NCI-H1930 (cell line): ENCODE data around the gene CROCC.
"Not testable (repeated sequence)": the region's sequence is repeated elsewhere in the genome, so short reads cannot be mapped to it uniquely, and the experiment has no call there.

Experiments used
- DNase-seq, 2 experiments: peaks; one replicate each; lab custom pipeline; 2025; lab: John Stamatoyannopoulos, UW

Gene CROCC, protein sequence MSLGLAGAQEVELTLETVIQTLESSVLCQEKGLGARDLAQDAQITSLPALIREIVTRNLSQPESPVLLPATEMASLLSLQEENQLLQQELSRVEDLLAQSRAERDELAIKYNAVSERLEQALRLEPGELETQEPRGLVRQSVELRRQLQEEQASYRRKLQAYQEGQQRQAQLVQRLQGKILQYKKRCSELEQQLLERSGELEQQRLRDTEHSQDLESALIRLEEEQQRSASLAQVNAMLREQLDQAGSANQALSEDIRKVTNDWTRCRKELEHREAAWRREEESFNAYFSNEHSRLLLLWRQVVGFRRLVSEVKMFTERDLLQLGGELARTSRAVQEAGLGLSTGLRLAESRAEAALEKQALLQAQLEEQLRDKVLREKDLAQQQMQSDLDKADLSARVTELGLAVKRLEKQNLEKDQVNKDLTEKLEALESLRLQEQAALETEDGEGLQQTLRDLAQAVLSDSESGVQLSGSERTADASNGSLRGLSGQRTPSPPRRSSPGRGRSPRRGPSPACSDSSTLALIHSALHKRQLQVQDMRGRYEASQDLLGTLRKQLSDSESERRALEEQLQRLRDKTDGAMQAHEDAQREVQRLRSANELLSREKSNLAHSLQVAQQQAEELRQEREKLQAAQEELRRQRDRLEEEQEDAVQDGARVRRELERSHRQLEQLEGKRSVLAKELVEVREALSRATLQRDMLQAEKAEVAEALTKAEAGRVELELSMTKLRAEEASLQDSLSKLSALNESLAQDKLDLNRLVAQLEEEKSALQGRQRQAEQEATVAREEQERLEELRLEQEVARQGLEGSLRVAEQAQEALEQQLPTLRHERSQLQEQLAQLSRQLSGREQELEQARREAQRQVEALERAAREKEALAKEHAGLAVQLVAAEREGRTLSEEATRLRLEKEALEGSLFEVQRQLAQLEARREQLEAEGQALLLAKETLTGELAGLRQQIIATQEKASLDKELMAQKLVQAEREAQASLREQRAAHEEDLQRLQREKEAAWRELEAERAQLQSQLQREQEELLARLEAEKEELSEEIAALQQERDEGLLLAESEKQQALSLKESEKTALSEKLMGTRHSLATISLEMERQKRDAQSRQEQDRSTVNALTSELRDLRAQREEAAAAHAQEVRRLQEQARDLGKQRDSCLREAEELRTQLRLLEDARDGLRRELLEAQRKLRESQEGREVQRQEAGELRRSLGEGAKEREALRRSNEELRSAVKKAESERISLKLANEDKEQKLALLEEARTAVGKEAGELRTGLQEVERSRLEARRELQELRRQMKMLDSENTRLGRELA (N-terminal part only)

DNA sequence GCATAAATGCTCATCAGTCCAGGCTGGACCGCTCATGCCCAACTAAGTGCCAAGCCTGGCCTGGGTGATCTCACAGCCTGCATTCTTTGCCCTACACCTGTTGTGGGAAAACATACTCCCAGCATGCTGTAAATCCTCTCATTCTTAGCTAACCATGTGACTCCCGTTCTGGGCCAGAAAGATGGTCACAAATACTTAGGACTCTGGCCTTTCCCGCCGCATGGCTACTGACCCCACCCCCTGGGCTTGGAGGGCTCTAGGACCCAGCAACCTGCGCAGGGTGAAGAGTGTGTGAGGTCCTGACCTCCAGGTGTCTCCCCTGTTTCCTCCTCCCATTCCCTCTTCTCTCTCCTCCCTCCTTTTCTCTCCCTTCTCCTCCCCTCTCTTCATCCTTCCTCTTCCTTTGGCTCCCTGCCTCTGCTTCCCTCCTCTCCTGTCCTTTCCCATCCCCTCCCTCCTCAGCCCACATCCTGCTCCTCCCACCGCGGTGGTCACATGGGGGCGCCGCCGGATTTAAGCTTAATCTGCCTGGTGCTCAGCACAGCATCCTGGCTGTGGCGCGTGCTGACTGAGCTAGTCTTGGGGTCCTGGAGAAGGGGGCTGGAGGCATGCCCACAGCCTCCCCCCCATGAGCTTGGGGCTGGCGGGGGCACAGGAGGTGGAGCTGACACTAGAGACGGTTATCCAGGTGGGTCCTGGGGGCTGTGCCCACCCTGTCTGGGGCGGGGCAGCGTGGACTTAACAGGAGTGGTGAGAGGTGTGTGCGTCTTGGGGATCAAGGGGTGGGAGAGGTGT is at the start of gene CROCC:
TSS of gene CROCC (plus strand) at position 541 of the 795 bp plus-strand sequence. CDS start at position 629, 88 bp downstream.
- peak; percentile 44 to 48 for DNase-seq

DNA sequence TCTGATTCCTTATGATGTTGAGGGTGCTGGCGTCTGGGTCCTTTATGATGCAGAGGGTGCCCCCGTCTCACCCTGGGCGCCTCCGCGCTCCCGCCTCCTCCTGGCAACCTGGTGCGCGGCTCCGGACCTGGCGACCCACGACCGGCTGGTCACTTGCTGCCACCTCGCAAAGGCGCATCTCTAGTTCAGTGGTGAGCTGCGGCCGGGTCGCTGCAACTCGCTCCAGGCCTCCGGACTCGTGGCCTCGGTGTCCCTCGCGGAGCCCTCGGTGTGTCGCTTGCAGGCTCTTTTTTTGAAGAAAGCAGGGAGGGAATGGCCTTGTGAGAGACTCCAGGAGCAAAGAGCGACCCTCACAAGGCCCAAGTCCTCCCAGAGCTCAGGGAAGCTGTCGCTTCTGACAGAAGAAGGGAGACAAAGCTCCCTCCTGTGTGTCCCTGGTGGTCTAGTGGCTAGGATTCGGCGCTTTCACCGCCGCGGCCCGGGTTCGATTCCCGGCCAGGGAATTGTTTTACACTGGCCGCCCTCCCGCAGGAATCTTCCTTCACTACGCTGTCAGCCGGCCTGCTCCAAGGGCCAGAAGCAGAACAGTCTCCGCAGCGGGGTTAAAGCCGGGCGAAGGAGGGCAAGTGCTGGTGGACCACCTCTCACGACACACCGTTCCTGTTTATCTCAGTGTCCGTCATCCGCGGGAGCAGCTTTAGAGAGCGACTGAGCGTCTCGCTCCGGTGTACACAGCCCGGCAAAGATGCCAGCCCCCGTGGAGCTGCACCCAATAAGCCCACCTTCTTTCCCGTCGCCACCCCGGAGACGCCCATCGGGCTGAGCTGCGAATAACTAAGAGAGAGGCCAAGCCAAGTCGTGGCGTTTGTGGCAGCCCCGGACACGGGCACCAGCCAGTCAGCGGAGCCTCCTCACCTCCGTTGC is 49.3 kb upstream of the CROCC start:
- DNase-seq, result not testable (repeated sequence)

DNA sequence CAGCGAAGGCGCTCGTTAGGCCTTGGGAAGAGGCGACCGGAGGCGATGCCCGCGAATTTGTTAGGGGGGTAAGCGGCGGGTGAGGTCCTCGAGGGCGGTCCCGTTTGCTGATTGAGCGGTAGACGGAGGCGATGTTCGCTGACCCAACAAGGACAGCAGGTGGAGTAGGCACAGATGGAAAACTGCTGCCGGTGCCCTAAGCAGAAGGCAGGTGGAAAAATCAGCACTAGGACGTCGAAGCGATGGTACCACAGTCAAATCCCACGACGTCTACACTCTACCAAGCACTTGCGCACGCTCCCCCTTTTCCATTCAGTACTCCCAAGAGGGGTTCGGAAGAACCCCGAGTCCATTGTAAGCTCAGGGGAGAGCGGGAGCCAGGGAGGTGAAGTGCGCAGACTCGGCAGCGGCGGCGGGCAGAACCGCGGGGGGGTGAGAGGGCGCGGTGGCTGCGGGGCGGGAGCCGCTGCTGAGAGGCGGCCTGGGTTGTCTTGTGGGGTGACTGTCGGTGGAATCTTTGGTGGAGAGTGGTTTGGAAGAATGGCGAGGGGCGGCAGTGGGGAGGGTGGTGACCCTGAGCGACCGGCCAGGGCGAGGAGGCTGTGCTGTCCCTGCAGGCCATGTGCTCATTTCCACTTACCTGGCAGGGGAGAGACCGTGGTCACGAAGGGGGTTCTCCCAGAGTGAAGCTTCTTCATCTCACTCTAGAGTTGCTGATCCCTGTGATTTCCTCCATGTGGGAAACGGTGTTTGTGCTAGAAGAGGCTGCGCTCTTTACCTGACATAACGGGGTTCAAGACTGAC is 48.5 kb upstream of the CROCC start:
- DNase-seq, result not testable (repeated sequence)

DNA sequence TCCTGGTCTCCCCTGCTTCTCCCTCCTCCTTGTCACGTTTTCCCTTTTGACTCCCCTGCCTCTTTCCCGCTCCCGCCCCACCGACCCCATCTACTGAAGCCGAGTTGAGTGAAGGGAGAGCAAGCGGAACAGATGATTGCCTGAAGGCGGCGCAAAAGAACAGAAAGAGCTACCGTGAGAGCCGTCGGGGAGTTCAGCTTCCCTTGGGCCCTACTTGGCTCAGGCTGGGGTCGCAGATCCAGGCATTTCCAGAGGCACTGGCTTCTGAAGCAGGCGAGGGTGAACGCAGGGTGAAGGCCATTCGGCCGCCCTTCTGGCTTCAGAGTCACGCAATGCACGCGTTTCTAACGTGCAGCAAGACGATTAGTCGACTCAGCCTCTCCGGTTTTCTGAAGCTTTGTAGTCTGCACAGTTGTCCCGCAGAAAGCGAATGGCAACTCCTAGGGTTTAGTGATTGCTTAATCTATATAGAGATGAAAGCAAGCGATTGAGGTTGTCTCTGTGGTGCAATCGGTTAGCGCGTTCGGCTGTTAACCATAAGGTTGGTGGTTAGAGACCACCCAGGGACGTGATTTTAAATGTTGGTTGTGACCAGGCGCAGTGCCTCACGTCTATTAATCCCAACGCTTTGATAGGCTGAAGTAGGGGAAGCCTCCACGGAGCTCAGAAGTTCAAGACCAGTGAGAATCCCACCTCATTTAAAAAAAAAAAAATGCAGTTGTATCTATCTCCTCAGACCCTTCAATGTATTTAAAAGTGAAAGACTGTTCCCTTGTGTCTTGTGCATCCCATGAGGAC is 46.6 kb upstream of the CROCC start:
- DNase-seq, result not testable (repeated sequence)

DNA sequence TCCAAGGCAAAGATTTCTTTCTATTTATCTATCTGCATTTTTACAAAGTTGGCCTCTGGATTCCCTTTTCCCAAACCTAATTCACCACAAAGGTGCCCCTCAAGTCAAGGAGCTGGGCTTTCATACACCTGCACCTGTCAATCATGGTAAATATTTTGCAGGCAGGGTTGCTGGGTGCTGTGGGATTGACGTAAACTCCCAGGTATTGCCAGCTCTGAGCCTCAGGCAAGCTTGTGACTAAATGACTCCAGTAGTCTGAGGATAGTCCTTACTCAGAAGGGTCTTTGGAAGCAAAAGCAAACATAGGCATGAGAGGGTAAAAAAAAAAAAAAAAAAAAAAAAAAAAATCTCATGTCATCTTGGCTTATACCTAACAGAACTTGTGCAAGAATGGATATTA is 40.0 kb upstream of the CROCC start:
- DNase-seq, result not testable (repeated sequence)

DNA sequence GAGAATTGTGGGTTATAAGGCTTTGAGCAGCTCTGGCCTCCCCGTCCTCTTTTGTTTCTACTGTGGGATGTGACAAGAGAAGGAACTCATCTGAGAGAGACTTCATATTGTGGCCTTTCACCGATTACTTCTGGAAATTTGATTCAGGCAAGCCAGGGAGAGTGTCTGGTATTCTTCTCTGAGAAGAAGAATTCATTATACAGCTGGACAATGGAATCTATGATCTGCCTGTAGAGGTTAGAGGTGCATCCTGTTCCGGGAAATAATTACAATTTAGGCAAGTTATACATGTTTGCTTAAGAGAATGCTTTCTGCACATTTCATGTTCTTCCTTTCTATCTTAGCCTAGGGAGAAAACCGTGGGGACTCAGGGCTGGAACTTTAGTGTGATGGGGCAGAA is 38.7 kb upstream of the CROCC start:
- DNase-seq, result no peak

DNA sequence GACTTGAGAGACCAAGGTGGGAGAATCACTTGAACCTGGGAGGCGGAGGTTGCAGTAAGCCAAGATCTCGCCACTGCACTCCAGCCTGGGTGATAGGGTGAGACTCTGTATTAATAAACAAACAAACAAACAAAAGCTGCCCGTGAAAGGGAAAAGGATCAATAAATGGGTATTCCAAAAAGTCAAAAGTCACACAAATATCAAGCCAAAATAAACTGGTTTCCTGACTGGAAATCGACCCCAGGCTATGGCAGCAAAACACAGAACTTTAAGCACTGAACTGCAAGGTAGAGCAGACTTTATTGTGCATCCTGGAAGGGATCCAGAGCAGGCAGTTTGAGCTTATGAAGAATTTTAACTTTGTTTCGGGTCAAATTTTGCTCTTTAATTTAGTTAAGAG is 37.2 kb upstream of the CROCC start:
- not testable (repeated sequence) for DNase-seq

DNA sequence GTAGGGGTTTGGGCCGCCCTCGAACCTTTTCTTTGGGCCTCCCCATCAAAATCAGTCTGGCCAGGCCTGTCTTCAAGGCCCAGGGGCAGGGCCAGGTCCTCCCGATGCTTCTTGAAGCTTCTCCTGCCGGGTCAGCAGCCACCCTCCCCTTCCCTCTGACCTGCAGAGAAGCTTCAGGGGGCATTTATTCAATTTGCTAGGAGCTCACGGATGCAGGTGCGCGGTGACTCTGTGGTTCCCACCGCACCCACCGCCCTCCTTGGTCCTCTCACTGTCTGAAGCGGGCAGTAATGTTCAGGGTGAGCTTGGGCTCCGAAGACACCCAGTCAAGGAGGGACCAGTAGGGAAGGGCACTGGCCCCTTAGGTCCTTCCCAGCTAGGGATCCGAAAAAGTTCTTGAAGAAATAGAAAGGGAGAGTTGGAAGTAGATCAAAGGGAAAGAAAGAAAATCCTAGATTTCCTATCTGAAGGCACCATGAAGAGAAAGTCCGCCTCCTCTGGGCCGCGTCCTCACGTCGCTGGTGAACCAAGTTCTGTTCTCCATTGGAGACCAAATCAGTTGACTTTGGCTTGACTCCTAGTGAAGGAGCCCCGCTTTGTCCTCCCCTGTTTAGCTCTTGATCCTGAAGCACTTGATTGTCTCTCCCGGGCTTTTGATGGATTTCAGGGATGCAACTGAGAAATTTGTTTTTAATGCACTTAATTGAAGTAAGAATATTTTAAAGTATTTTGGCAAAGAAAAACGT is 34.7 kb upstream of the CROCC start:
- no peak for DNase-seq

DNA sequence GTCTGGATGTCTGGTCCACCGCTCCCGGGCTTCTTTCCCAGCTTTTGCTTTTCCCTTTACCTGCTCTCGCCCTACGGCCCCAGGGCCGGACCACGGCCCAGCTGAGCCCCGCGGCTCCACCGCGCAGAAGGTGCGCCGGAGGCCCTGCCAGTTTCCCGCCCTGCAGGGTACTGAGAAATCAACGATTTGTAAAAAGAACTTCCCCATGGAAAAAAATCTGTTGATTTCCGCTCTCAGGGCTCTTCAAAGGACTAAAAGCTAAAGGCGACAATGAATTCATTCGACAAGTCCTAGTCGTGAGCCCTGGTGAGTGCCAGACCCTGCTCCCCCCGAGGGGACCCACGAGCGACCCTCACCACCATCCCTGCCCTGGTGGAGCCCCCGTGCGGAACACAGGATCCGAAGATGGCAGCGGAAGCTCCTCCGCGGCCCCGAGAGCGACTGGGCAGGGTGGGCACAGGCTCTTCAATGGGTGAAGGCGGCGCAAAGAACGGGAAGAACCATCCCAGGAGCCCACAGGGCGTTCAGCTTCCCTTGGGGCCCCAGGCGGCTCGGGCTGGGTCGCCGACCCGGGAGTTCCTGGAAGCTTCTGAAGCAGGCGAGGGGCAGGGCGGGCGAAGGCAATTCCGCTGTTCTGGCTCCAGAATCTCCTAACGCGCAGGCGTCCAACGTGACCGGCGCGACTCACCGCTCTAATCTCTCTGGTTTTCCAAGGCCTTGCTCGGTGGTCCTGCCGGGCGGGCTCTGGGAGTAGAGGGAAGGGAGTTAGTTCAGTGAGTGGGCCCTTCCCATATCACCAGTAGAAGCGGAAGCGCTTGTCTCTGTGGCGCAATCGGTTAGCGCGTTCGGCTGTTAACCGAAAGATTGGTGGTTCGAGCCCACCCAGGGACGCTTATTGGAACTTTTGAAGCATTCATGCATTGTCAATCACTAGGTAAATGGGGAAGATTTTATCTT is 32.6 kb upstream of the CROCC start:
- peak; percentile 58 to 72 for DNase-seq

DNA sequence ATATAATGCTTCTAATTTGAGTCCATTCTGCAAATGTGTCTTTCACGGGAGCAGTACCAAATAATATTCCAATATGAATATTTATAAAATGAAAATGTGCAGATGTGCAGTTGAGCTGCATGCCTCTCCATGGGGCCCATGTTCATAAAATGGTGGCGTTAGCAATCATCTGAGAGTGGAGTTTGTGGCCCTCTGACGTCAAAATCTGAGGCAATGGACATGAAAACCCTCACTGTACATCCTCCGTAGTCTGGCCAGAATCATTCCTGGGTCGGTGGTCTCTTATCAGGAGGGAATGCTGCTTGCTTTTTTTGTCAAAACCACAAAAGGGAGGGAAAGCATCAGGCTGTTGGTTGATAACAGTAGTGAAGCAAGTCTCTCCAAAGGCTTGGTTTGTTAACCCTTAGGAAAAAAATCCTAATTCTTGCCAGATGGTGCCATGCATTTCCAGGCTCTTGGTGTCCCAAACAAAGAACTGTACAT is 31.2 kb upstream of the CROCC start:
- not testable (repeated sequence) for DNase-seq

DNA sequence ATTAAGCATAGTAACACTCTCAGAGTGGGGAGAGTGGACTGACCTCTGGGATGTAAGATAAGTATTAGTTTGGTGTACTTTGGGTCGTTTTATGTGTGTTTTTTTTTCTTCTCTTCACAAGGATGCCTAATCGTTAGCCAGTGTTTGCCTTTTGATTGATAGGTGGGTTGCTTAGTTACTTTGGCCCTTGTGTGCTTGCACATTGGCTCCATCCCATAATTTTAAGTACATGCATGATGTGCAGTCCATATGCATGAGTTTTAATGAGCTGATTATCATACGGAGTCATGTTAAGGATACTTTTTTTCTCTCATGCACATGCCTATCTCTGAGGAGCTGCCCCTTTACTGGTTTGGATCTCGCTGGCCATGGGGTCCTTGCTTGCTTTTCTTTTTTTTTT is 30.7 kb upstream of the CROCC start:
- DNase-seq, result not testable (repeated sequence)

DNA sequence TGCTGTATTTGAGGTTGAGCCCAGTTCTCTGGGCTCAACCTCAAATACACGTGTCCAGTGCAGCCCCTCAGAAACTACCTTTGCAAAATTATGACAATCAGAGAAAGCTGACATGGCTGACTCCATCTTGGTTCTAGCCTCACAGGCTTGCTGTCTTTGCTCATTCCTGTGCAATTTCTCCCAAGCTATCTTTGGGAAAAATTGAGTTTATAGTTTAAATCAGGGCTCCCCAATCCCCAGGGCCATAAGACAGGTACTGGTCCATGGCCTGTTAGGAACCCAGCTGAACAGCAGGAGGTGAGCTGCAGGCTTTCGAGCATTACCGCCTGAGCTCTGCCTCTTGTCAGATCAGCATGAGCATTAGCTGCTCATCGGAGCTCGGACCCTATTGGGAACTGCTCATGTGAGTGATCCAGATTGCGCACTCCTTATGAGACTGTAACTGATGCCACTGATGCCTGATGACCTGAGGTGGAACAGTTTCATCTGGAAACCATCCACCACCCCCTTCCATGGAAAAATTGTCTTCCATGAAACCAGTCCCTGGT is 28.7 kb upstream of the CROCC start:
- DNase-seq, result not testable (repeated sequence)

DNA sequence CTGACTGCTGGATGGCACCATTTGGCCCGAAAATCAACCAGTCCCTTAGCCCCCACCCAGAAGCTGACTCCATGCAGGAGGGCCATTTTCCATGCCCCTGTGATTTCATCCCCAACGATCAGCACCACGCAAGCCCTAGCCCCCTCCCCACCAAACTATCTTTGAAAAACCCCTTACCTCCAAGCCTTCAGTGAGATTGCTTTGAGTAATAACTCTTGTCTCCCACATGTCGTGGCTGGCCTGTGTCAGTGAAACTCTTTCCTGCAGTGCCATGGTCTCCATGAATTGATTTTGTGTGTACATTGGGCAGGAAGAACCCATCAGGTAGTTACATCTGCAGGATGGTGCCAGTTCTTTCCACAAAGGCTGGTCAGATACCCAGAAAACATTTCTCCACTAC is 27.9 kb upstream of the CROCC start:
- DNase-seq, result not testable (repeated sequence)

DNA sequence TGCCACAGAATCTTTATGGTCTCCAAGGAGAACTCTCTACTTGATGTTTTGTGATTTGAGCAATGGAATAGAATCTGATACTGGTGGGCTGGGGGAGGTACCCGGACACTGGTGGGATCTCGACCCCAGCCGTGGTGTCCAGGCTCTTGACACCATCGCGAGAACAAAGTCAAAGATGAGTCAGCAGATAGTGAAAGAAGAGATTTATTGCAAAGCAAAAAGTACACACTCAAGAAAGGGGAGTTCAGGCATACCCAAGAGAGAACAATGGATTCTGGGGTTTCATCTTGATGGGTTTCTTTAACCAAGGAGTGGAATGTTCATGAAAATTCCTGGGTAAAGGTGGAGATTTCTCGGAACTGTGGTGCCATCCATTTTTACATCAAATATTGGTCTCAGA is 27.4 kb upstream of the CROCC start:
- DNase-seq, result not testable (repeated sequence)

DNA sequence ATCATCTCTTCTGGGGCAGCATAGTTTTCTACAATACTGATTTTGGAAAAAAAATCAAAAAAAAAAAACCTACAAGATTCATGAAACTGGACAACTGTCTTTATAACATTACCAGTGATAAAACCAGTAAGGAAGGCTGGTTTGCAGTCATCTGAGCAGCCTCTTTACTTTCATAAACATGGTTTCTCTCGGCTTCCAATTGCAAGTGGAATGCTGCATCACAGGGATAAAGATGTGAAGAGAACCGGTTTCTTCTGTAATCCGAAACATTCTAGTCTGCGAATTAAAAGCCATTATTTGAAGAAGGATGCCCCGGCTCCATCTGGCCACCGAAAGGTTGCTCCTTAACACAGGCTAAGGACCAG is 26.5 kb upstream of the CROCC start:
- not testable (repeated sequence) for DNase-seq
